Transverse colon (tissue), 4 donors: ENCODE data around the gene CLDN18. TPM values are rescaled to one million over a fixed set of nuclear protein-coding genes. Genes with fewer than 3 reads are reported as not detected.

Experiments used
- DNase-seq: peaks from one replicate; pipeline ENCODE4 v3.0.0-alpha.2; 2019
- H3K27ac ChIP-seq, 4 donors: fragments of 200-600 bp; sonication (generic); 2 replicates each; pipeline ENCODE4 v1.5.1; 2016 to 2018; ENCODE audit warnings: inconsistent platforms in 4 of 4
- H3K27me3 ChIP-seq: fragments of 200-600 bp; sonication (generic); 2 replicates; pipeline ENCODE4 v1.5.1; 2017; ENCODE audit warnings: inconsistent platforms
- H3K36me3 ChIP-seq, 4 donors: fragments of 200-600 bp; sonication (generic); 2 replicates each; pipeline ENCODE4 v1.5.1; 2017 to 2019; ENCODE audit warnings: inconsistent platforms in 4 of 4
- H3K4me1 ChIP-seq, 4 donors: fragments of 200-600 bp; sonication (generic); 2 replicates each; pipeline ENCODE4 v1.5.1; 2017 to 2020; ENCODE audit warnings: inconsistent platforms in 4 of 4
- H3K4me3 ChIP-seq, 4 donors: fragments of 200-600 bp; sonication (generic); 1 replicate in 1 of 4; 2 replicates in 3 of 4; pipeline versions ENCODE4 v1.5.1 to v1.6.1; 2017 to 2019; ENCODE audit warnings: inconsistent platforms in 4 of 4
- H3K9me3 ChIP-seq, 2 donors: fragments of 200-600 bp; sonication (generic); 2 replicates each; pipeline ENCODE4 v1.5.1; 2017 to 2019; ENCODE audit warnings: inconsistent platforms in 2 of 2
- EP300 ChIP-seq: sonication (generic); formaldehyde crosslinking; IDR thresholded peaks from one replicate; pipeline ENCODE4 v1.6.1; 2017; ENCODE audit warnings: antibody characterized with exemption, low read depth
- POLR2A ChIP-seq: fragments of 450-650 bp; IDR thresholded peaks from one replicate; pipeline ENCODE4 v1.6.1; 2016; ENCODE audit warnings: antibody characterized with exemption, mild to moderate bottlenecking, moderate library complexity
- POLR2AphosphoS5 ChIP-seq, 3 donors: sonication (generic); formaldehyde crosslinking; IDR thresholded peaks; one replicate each; pipeline ENCODE4 v1.6.1; 2016; ENCODE audit warnings: antibody characterized with exemption in 3 of 3
- WGBS, 2 donors: methylation state at CpG; one replicate each; pipeline ENCODE4 v1.1.5; 2018; ENCODE audit warnings: low coverage in 1 of 2; 5-methylcytosine and 5-hydroxymethylcytosine counted together
- in situ Hi-C, 4 donors: fragments of 200-750 bp; cut with MboI; loops; one replicate each; pipeline versions ENCODE4 v1.15.0 to v1.15.1; 2017; ENCODE audit warnings: low sequenced_read_pairs in 3 of 4, low pct_ligation_motif_present in 1 of 4, low pct_unique_long_range_greater_than_20kb in 1 of 4
- intact Hi-C: fragments of 100-400 bp; cut with DNase I; formaldehyde crosslinking; loops from one replicate; pipeline ENCODE4 v1.15.1; 2023; ENCODE audit warnings: low total_unique reads
- total RNA-seq, 4 donors: library from RNA; depleted of rRNA; stranded (reverse); fragments of >200 nt; gene quantifications; one replicate each; pipeline ENCODE4 v1.1.0, GENCODE V29; 2016
- TF ChIP-seq, protein P1 (sequence below), 5 experiments: fragments of 200-600 bp in 3 of 5; fragments of 450-650 bp in 2 of 5; sonication (generic) in 3 of 5; IDR thresholded peaks; 1 replicate in 2 of 5; 2 replicates in 3 of 5; pipeline ENCODE4 v1.5.1; 2016 to 2017; ENCODE audit warnings: antibody characterized with exemption in 5 of 5, inconsistent platforms in 3 of 5, mild to moderate bottlenecking in 2 of 5, moderate library complexity in 1 of 5

The CLDN18 gene
- total RNA-seq, 4 donors from 2014 or later, result not detected

DNA sequence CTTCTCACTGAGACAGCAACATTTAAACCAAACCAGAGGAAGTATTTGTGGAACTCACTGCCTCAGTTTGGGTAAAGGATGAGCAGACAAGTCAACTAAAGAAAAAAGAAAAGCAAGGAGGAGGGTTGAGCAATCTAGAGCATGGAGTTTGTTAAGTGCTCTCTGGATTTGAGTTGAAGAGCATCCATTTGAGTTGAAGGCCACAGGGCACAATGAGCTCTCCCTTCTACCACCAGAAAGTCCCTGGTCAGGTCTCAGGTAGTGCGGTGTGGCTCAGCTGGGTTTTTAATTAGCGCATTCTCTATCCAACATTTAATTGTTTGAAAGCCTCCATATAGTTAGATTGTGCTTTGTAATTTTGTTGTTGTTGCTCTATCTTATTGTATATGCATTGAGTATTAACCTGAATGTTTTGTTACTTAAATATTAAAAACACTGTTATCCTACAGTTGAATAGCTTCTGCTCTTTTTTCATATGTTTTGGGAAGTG lies 23.3 kb downstream of the CLDN18 start:
- Histone ChIP-seq H3K9me3 (no peaks in the 10 kb centered on the region), H3K36me3 (no peaks in the 10 kb centered on the region), H3K27me3 (no peaks in the 10 kb centered on the region), H3K4me3 (no peak overlapping the region), H3K4me1 (no peaks in the 10 kb centered on the region), H3K27ac (no peak overlapping the region)
- intact Hi-C loops, result no loop called here
- DNase-seq, result no peak
- in situ Hi-C loops, result no loop called here
- 86 to 100% methylated on average over 1 to 2 of the region's 2 CpGs for WGBS, 2 donors
- no peak for TF ChIP-seq POLR2AphosphoS5 (IDR thresholded peaks at IDR 0.05)
- TF ChIP-seq, protein P1, sequence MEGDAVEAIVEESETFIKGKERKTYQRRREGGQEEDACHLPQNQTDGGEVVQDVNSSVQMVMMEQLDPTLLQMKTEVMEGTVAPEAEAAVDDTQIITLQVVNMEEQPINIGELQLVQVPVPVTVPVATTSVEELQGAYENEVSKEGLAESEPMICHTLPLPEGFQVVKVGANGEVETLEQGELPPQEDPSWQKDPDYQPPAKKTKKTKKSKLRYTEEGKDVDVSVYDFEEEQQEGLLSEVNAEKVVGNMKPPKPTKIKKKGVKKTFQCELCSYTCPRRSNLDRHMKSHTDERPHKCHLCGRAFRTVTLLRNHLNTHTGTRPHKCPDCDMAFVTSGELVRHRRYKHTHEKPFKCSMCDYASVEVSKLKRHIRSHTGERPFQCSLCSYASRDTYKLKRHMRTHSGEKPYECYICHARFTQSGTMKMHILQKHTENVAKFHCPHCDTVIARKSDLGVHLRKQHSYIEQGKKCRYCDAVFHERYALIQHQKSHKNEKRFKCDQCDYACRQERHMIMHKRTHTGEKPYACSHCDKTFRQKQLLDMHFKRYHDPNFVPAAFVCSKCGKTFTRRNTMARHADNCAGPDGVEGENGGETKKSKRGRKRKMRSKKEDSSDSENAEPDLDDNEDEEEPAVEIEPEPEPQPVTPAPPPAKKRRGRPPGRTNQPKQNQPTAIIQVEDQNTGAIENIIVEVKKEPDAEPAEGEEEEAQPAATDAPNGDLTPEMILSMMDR (IDR thresholded peaks at IDR 0.05), result no peak
- no peak for TF ChIP-seq EP300
- TF ChIP-seq POLR2A, result no peak

DNA sequence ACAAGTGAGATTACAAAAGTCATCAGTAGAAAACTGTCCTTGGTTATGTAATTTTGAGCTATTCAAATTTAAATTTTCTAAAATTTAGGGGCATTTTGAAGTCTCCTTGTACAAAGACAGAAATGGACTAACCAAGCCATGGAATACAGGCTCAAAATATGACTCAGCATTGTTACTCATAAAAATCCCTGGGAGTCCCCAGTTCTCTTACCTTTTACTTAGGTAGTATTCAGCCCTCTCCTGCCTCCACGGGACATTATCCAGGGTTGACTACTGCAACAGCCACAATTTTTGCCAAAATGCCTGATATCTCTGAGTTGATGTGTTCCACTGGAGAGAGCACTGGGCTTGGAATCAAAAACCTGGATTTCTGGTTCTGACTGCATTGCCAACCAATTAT lies 25.0 kb downstream of the CLDN18 start:
- no peak for DNase-seq
- Histone ChIP-seq H3K27me3 (no peaks in the 10 kb centered on the region), H3K36me3 (no peaks in the 10 kb centered on the region), H3K9me3 (no peaks in the 10 kb centered on the region), H3K4me3 (no peak overlapping the region), H3K27ac (no peak overlapping the region), H3K4me1 (no peaks in the 10 kb centered on the region)
- in situ Hi-C loops, result no loop called here
- WGBS, 2 donors, result 73 to 81% methylated on average over 1 of the region's 1 CpG
- intact Hi-C loops, result no loop called here
- TF ChIP-seq EP300 (no peak), POLR2AphosphoS5 (IDR thresholded peaks at IDR 0.05) (no peak), POLR2A (no peak)
- TF ChIP-seq, protein P1 (IDR thresholded peaks at IDR 0.05), result no peak

DNA sequence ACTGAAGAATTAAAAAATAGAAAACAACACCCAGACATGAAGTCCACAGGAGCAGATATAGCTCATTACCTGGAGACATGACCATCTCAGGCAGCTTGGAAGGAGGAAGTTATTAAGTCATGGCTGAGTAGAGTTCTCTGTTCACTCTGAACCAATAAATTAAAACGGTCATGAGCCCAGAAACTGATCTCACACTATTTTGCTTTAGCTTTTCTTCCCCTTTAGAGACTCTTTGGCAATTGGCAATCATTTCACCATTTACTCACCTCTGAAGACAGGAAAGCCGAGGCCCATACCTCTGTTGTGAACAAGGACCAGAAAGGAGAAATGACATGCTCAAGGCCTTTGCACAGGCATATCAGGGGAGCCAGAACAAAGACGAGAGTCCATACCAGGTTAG lies 26.6 kb downstream of the CLDN18 start:
- in situ Hi-C loops, result no loop called here
- 65 to 69% methylated on average over 2 to 3 of the region's 3 CpGs for WGBS, 2 donors

DNA sequence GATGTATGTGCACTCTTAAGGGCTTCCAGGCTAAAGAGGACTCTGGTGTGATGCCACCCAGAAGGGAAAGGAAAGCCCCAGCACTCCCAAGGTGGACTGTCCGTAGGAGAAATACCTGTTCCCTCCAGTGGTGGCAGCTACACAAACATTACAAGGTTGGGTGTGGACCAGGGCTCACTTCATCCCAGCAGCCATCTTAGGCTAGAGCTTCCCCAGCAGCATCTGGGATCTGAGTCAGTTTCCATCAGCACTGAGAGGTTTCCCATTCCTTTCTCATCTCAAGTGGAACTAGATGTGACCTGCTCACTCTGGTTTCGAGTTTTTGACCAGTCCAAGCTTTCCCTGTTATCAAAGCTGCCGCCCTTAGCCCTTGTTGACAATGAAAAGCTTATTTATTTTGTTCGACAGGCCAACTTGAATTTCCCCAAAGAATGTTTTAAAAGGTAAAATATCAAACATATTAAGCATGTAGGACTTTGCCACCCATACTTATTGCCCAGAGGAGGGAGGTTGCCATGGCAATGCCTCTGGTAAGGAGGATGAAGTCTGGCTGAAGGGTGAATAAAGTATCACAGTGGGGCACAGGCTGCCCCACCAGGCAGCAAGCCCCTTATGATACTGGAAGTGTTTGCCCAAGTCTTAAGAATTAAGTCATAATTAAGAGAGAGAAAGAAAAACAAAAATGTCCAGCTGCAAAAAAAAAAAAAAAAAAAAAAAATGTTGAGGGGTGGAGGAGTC lies 28.9 kb downstream of the CLDN18 start:
- no peak for TF ChIP-seq EP300
- no peak for TF ChIP-seq POLR2A
- TF ChIP-seq, protein P1 (IDR thresholded peaks at IDR 0.05), result no peak
- TF ChIP-seq POLR2AphosphoS5 (IDR thresholded peaks at IDR 0.05), result no peak
- in situ Hi-C loops (no loop called here), intact Hi-C loops (no loop called here)
- no peaks in the 10 kb centered on the region for H3K36me3 ChIP-seq
- no peaks in the 10 kb centered on the region for H3K4me1 ChIP-seq
- H3K4me3 ChIP-seq, result no peak overlapping the region
- 78 to 88% methylated on average over 3 to 4 of the region's 4 CpGs for WGBS, 2 donors
- H3K27ac ChIP-seq, result no peak overlapping the region
- H3K27me3 ChIP-seq, result no peaks in the 10 kb centered on the region
- H3K9me3 ChIP-seq, result no peaks in the 10 kb centered on the region
- no peak for DNase-seq

More for the DNA sequence above, 26.6 kb downstream of the CLDN18 start:
- H3K27me3 ChIP-seq, result no peaks in the 10 kb centered on the region
- no peak for TF ChIP-seq EP300
- TF ChIP-seq POLR2AphosphoS5 (IDR thresholded peaks at IDR 0.05), result no peak
- no peak for TF ChIP-seq POLR2A
- TF ChIP-seq, protein P1 (IDR thresholded peaks at IDR 0.05), result no peak
- no peak for DNase-seq
- H3K4me1 ChIP-seq, result no peaks in the 10 kb centered on the region
- H3K4me3 ChIP-seq, result no peak overlapping the region
- no peak overlapping the region for H3K27ac ChIP-seq
- H3K9me3 ChIP-seq, result no peaks in the 10 kb centered on the region
- no peaks in the 10 kb centered on the region for H3K36me3 ChIP-seq
- intact Hi-C loops, result no loop called here
